Measurements from ENCODE around the gene ATP5F1B.

Gene ATP5F1B

GRCh38 chr12:56622535-56622934, 23.2 kb downstream of the ATP5F1B start:
- no peak for DNase-seq (ENCODE audit: low read depth in 2 of 2, low spot score in 1 of 2)

- no peak for DNase-seq (ENCODE audit: low read depth in 2 of 2, low spot score in 1 of 2)
Observed at GRCh38 chr12:56616925-56617324, 28.9 kb downstream of the ATP5F1B start.

- DNase-seq (ENCODE audit: low read depth in 2 of 2, low spot score in 1 of 2): no peak
Observed at GRCh38 chr12:56616244-56616643, 29.5 kb downstream of the ATP5F1B start.

GRCh38 chr12:56614627-56615026, 31.2 kb downstream of the ATP5F1B start:
- no peak for DNase-seq (ENCODE audit: low read depth in 2 of 2, low spot score in 1 of 2)

GRCh38 chr12:56604355-56604754, 41.4 kb downstream of the ATP5F1B start:
- no peak for DNase-seq (ENCODE audit: low read depth in 2 of 2, low spot score in 1 of 2)

- DNase-seq (ENCODE audit: low read depth in 2 of 2, low spot score in 1 of 2): no peak
Observed at GRCh38 chr12:56602239-56602638, 43.5 kb downstream of the ATP5F1B start.

GRCh38 chr12:56601503-56601902, 44.3 kb downstream of the ATP5F1B start:
- DNase-seq (ENCODE audit: low read depth in 2 of 2, low spot score in 1 of 2): no peak

GRCh38 chr12:56600753-56601152, 45.0 kb downstream of the ATP5F1B start:
- DNase-seq (ENCODE audit: low read depth in 2 of 2, low spot score in 1 of 2): no peak

- DNase-seq (ENCODE audit: low read depth in 2 of 2, low spot score in 1 of 2): no peak
Observed at GRCh38 chr12:56599797-56600196, 46.0 kb downstream of the ATP5F1B start.

GRCh38 chr12:56599041-56599440, 46.7 kb downstream of the ATP5F1B start:
- DNase-seq (ENCODE audit: low read depth in 2 of 2, low spot score in 1 of 2): no peak

- no peak for DNase-seq (ENCODE audit: low read depth in 2 of 2, low spot score in 1 of 2)
Observed at GRCh38 chr12:56596815-56597214, 49.0 kb downstream of the ATP5F1B start.

- DNase-seq (ENCODE audit: low read depth in 2 of 2, low spot score in 1 of 2): peak; percentile 29 to 32
Observed at GRCh38 chr12:56593909-56594621, 51.7 kb downstream of the ATP5F1B start.

- no peak for DNase-seq (ENCODE audit: low read depth in 2 of 2, low spot score in 1 of 2)
Observed at GRCh38 chr12:56591961-56592360, 53.8 kb downstream of the ATP5F1B start.

GRCh38 chr12:56591126-56591525, 54.7 kb downstream of the ATP5F1B start:
- DNase-seq (ENCODE audit: low read depth in 2 of 2, low spot score in 1 of 2): no peak

- DNase-seq (ENCODE audit: low read depth in 2 of 2, low spot score in 1 of 2): no peak
Observed at GRCh38 chr12:56590237-56590830, 55.5 kb downstream of the ATP5F1B start.

GRCh38 chr12:56589783-56590182, 56.0 kb downstream of the ATP5F1B start:
- no peak for DNase-seq (ENCODE audit: low read depth in 2 of 2, low spot score in 1 of 2)
